PC-3 (cell line): ENCODE data around the gene APMAP.

Experiments
- CTCF ChIP-seq: fragments of 300-600 bp; sonication (generic); conservative IDR thresholded peaks from 2 replicates; pipeline ENCODE4 v1.5.1; 2017; ENCODE audit warnings: antibody characterized with exemption, low read depth, mild to moderate bottlenecking, low read length
- EZH2 ChIP-seq: fragments of 300-600 bp; sonication (generic); IDR thresholded peaks from one replicate; pipeline ENCODE4 v1.6.1; 2017; ENCODE audit warnings: antibody characterized with exemption, mild to moderate bottlenecking, low read length; ENCODE audit not compliant: unreplicated experiment
- EZH2phosphoT487 ChIP-seq: fragments of 300-600 bp; sonication (generic); IDR thresholded peaks from 2 replicates; pipeline ENCODE4 v1.6.1; 2018; ENCODE audit warnings: mild to moderate bottlenecking, antibody characterized with exemption, low read length, borderline replicate concordance

GRCh38 chr20:25014816-25015215, 22.3 kb upstream of the APMAP start:
- no peak for TF ChIP-seq CTCF
- TF ChIP-seq EZH2 = no peak
- TF ChIP-seq EZH2phosphoT487 = no peak
